B cell (primary cell): ENCODE measurements around the gene RABGAP1. TPM values are rescaled to one million over a fixed set of nuclear protein-coding genes. Genes with fewer than 3 reads are reported as not detected.

Experiments
- ATAC-seq: fragments of 200-7000 bp; cut with Tn5 transposase; one replicate; pipeline ENCODE4 v1.10.0; 2021; ENCODE audit warnings: low read depth, mild to moderate bottlenecking, moderate number of reproducible peaks, moderate library complexity
- CTCF ChIA-PET: fragments of 350-600 bp; sonication (Branson Sonifier 250); formaldehyde crosslinking; loops from one replicate; lab custom pipeline; 2021; ENCODE audit warnings: antibody characterized with exemption, inconsistent platforms; lab: Charles Lee
- POLR2A ChIA-PET: fragments of 350-600 bp; sonication (Branson Sonifier 250); formaldehyde crosslinking; loops from one replicate; lab custom pipeline; 2021; ENCODE audit warnings: antibody characterized with exemption; lab: Charles Lee
- DNase-seq: peaks from one replicate; pipeline ENCODE4 v3.0.0; 2013
- H2AFZ ChIP-seq: 2 replicates; pipeline ENCODE4 v1.6.1; 2012; ENCODE audit warnings: mild to moderate bottlenecking, low read depth, low read length; ENCODE audit not compliant: insufficient read depth, poor library complexity, severe bottlenecking
- H3K27ac ChIP-seq, 2 donors: 1 replicate in 1 of 2; 2 replicates in 1 of 2; pipeline ENCODE4 v1.5.1; 2012 to 2013; ENCODE audit warnings: low read length in 2 of 2, mild to moderate bottlenecking in 2 of 2, moderate library complexity in 1 of 2
- H3K27me3 ChIP-seq, 4 experiments: fragments of 200-600 bp in 1 of 4; sonication (generic) in 1 of 4; replicated peaks in 1 of 4; 1 replicate in 2 of 4; 2 replicates in 2 of 4; pipeline versions ENCODE4 v1.6.1 to v1.7.0; 2013 to 2016; ENCODE audit warnings: low read length in 3 of 4, mild to moderate bottlenecking in 2 of 4, mixed read lengths in 1 of 4, moderate library complexity in 1 of 4; ENCODE audit not compliant: insufficient read depth in 4 of 4, control insufficient read depth in 3 of 4; ENCODE audit errors: control extremely low read depth in 1 of 4
- H3K36me3 ChIP-seq, 2 experiments: replicated peaks in 1 of 2; 1 replicate in 1 of 2; 2 replicates in 1 of 2; pipeline versions ENCODE4 v1.6.1 to v1.7.1; 2013; ENCODE audit warnings: low read length in 1 of 2; ENCODE audit not compliant: insufficient read depth in 2 of 2, control insufficient read depth in 1 of 2; ENCODE audit errors: control extremely low read depth in 1 of 2, extremely low read depth in 1 of 2
- H3K4me1 ChIP-seq, 2 donors: fragments of 200-600 bp in 1 of 2; sonication (generic) in 1 of 2; 1 replicate in 1 of 2; 2 replicates in 1 of 2; pipeline versions ENCODE4 v1.5.1 to v1.6.1; 2013 to 2017; ENCODE audit warnings: low read length in 2 of 2; ENCODE audit not compliant: control insufficient read depth in 2 of 2, insufficient read depth in 2 of 2
- H3K4me2 ChIP-seq: replicated peaks from 2 replicates; pipeline ENCODE3; 2012; ENCODE audit warnings: mild to moderate bottlenecking, low read depth, low read length; ENCODE audit not compliant: poor library complexity, severe bottlenecking
- H3K4me3 ChIP-seq, 5 experiments: fragments of 200-600 bp in 1 of 5; sonication (generic) in 1 of 5; 1 replicate in 3 of 5; 2 replicates in 2 of 5; pipeline versions ENCODE4 v1.5.1 to v1.7.0; 2011 to 2016; ENCODE audit warnings: low read length in 4 of 5, mild to moderate bottlenecking in 4 of 5, low read depth in 2 of 5, control low read depth in 1 of 5, moderate library complexity in 1 of 5; ENCODE audit not compliant: insufficient read depth in 1 of 5; ENCODE audit errors: control extremely low read depth in 1 of 5, extremely low read depth in 1 of 5
- H3K79me2 ChIP-seq: fragments of 200-600 bp; sonication (generic); one replicate; pipeline ENCODE4 v1.6.0; 2016; ENCODE audit warnings: low read length; ENCODE audit not compliant: control insufficient read depth, insufficient read depth
- H3K9ac ChIP-seq: fragments of 200-600 bp; sonication (generic); 2 replicates; pipeline ENCODE4 v1.6.1; 2017; ENCODE audit warnings: mild to moderate bottlenecking, low read length, moderate library complexity
- H3K9me3 ChIP-seq, 3 donors: one replicate each; pipeline versions ENCODE4 v1.6.1 to v1.7.1; 2013; ENCODE audit warnings: low read length in 2 of 3; ENCODE audit not compliant: control insufficient read depth in 2 of 3, insufficient read depth in 1 of 3; ENCODE audit errors: control extremely low read depth in 1 of 3
- H4K20me1 ChIP-seq: 2 replicates; pipeline ENCODE4 v1.6.0; 2012; ENCODE audit warnings: mild to moderate bottlenecking, low read length; ENCODE audit not compliant: insufficient read depth, control insufficient read depth, poor library complexity, severe bottlenecking
- H3K27ac Mint-ChIP-seq: one replicate; pipeline ENCODE4 v1.8.0; 2021; ENCODE audit warnings: mixed read lengths
- H3K27me3 Mint-ChIP-seq: one replicate; pipeline ENCODE4 v1.8.0; 2021; ENCODE audit warnings: mixed read lengths
- H3K4me1 Mint-ChIP-seq: one replicate; pipeline ENCODE4 v1.8.0; 2021; ENCODE audit warnings: mixed read lengths
- H3K4me3 Mint-ChIP-seq: one replicate; pipeline ENCODE4 v1.8.0; 2021; ENCODE audit warnings: mixed read lengths
- H3K9me3 Mint-ChIP-seq: one replicate; pipeline ENCODE4 v1.8.0; 2022; ENCODE audit warnings: mixed read lengths; ENCODE audit not compliant: insufficient read depth
- EZH2 ChIP-seq: IDR thresholded peaks from 2 replicates; pipeline ENCODE4 v1.6.1; 2012; ENCODE audit warnings: borderline replicate concordance, low read depth, mild to moderate bottlenecking, moderate library complexity, low read length; ENCODE audit not compliant: insufficient read depth, poor library complexity, severe bottlenecking
- WGBS: methylation state at CpG from one replicate; pipeline ENCODE4 v1.1.5; 2013; ENCODE audit warnings: missing lambda C conversion rate; ENCODE audit not compliant: insufficient coverage; 5-methylcytosine and 5-hydroxymethylcytosine counted together
- intact Hi-C: fragments of 100-400 bp; cut with micrococcal nuclease; formaldehyde crosslinking; loops from one replicate; pipeline ENCODE4 v1.10.0; 2022
- polyA plus RNA-seq: library from polyadenylated mRNA; depleted of rRNA; stranded (reverse); fragments of >200 nt; gene quantifications from 2 replicates; pipeline ENCODE4 v1.2.3, GENCODE V29; 2012
- total RNA-seq, 2 donors: library from RNA; stranded (reverse); fragments of 120-200 nt in 1 of 2; gene quantifications; 1 replicate in 1 of 2; 2 replicates in 1 of 2; pipeline versions ENCODE4 v1.2.3 to v1.2.4, GENCODE V29; 2013 to 2022
- TF ChIP-seq, protein P1 (sequence below): fragments of 200-600 bp; IDR thresholded peaks from one replicate; pipeline ENCODE4 v1.8.0; 2022; ENCODE audit warnings: antibody characterized with exemption, mild to moderate bottlenecking

RABGAP1 gene
- total and polyA plus RNA-seq, 2 donors (not counting 1 experiment from before 2014, with no cell fraction given) = 13.9 to 81.0 TPM

DNA sequence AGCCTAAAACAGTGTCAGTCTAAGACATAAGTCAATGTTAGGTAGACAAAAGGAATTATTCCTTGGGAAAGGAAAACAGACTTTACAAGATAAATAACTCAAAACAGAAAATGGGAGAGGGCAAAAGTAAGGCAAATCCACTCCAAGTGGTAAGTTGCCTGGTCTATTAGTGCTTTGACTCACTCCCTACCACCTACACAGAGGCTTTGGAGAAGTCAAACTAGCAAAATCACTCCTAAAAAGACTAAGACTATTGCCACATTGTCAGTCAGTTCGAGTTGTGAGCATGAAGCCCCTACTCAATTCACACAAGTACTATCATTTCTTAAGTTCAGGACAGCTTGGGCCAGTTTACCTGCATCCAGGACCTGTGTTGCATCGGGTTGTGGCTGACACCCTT is 22.5 kb upstream of the RABGAP1 start:
- no peak overlapping the region for H3K9ac ChIP-seq
- H3K36me3 ChIP-seq = peaks cover 4 to 20% of the 10 kb centered on the region in 2 experiments
- no peaks in the 10 kb centered on the region for H3K27me3 ChIP-seq
- H3K4me2 ChIP-seq = no peak overlapping the region
- intact Hi-C loops = no loop called here
- no peak overlapping the region for H2AFZ ChIP-seq
- 83% methylated on average over 1 of the region's 2 CpGs for WGBS
- Mint-ChIP-seq H3K27me3 (no peaks in the 10 kb centered on the region), H3K9me3 (no peaks in the 10 kb centered on the region), H3K4me3 (no peak overlapping the region), H3K27ac (no peak overlapping the region), H3K4me1 (peaks cover 7% of the 10 kb centered on the region)
- DNase-seq (no peak), ATAC-seq (no peak)
- peaks cover 2 to 4% of the 10 kb centered on the region in 2 donors for H3K4me1 ChIP-seq
- H4K20me1 ChIP-seq = no peaks in the 10 kb centered on the region
- ChIA-PET CTCF (no interaction called here), POLR2A (no interaction called here)
- H3K79me2 ChIP-seq = peaks cover 14% of the 10 kb centered on the region
- no peak for TF ChIP-seq EZH2
- TF ChIP-seq, protein P1, sequence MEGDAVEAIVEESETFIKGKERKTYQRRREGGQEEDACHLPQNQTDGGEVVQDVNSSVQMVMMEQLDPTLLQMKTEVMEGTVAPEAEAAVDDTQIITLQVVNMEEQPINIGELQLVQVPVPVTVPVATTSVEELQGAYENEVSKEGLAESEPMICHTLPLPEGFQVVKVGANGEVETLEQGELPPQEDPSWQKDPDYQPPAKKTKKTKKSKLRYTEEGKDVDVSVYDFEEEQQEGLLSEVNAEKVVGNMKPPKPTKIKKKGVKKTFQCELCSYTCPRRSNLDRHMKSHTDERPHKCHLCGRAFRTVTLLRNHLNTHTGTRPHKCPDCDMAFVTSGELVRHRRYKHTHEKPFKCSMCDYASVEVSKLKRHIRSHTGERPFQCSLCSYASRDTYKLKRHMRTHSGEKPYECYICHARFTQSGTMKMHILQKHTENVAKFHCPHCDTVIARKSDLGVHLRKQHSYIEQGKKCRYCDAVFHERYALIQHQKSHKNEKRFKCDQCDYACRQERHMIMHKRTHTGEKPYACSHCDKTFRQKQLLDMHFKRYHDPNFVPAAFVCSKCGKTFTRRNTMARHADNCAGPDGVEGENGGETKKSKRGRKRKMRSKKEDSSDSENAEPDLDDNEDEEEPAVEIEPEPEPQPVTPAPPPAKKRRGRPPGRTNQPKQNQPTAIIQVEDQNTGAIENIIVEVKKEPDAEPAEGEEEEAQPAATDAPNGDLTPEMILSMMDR = no peak
- no peak overlapping the region for H3K27ac ChIP-seq
- H3K9me3 ChIP-seq = no peaks in the 10 kb centered on the region
- H3K4me3 ChIP-seq = no peak overlapping the region

DNA sequence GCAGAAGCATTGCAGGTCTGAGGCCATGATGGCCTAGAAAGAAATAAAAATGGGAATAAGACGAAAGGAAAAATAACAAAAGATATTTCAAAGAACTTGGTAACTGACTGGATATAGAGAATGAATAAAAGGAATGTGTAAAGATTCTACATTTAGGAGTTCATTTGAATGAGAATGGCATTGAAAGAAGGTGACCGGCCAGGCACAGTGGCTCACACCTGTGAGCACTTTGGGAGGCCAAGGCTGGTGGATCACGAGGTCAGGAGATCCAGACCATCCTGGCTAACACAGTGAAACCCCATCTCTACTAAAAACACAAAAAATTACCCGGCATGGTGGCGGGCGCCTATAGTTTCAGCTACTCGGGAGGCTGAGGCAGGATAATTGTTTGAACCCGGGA is 18.1 kb upstream of the RABGAP1 start:
- peaks cover 17% of the 10 kb centered on the region for H3K4me1 Mint-ChIP-seq
- no peak for DNase-seq
- POLR2A ChIA-PET = no interaction called here
- no peaks in the 10 kb centered on the region for H3K27me3 Mint-ChIP-seq
- no peak overlapping the region for H3K4me3 Mint-ChIP-seq
- ATAC-seq = no peak
- no peak overlapping the region for H3K9ac ChIP-seq
- no peak overlapping the region for H3K27ac Mint-ChIP-seq
- H3K4me2 ChIP-seq = no peak overlapping the region
- no peaks in the 10 kb centered on the region for H4K20me1 ChIP-seq
- H3K79me2 ChIP-seq = peaks cover 25% of the 10 kb centered on the region
- CTCF ChIA-PET = no interaction called here
- intact Hi-C loops = no loop called here
- H3K4me1 ChIP-seq = peaks cover 11 to 12% of the 10 kb centered on the region in 2 donors
- H3K9me3 Mint-ChIP-seq = no peaks in the 10 kb centered on the region
- WGBS = 100% methylated on average over 2 of the region's 8 CpGs
- H3K27ac ChIP-seq = no peak overlapping the region
- no peaks in the 10 kb centered on the region for H3K9me3 ChIP-seq
- H3K27me3 ChIP-seq = no peaks in the 10 kb centered on the region
- TF ChIP-seq, protein P1 = no peak
- no peak for TF ChIP-seq EZH2
- H3K4me3 ChIP-seq = no peak overlapping the region
- no peak overlapping the region for H2AFZ ChIP-seq
- H3K36me3 ChIP-seq = peaks cover 3 to 23% of the 10 kb centered on the region in 2 experiments
